ENCODE results near the gene FREM2.

GRCh38 chr13:38824342-38824741, 137.5 kb downstream of the FREM2 start:
- TF ChIP-seq, protein P1, sequence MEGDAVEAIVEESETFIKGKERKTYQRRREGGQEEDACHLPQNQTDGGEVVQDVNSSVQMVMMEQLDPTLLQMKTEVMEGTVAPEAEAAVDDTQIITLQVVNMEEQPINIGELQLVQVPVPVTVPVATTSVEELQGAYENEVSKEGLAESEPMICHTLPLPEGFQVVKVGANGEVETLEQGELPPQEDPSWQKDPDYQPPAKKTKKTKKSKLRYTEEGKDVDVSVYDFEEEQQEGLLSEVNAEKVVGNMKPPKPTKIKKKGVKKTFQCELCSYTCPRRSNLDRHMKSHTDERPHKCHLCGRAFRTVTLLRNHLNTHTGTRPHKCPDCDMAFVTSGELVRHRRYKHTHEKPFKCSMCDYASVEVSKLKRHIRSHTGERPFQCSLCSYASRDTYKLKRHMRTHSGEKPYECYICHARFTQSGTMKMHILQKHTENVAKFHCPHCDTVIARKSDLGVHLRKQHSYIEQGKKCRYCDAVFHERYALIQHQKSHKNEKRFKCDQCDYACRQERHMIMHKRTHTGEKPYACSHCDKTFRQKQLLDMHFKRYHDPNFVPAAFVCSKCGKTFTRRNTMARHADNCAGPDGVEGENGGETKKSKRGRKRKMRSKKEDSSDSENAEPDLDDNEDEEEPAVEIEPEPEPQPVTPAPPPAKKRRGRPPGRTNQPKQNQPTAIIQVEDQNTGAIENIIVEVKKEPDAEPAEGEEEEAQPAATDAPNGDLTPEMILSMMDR (IDR thresholded peaks at IDR 0.05) = no peak
- TF ChIP-seq POLR2A (IDR thresholded peaks at IDR 0.05) = no peak

Data from esophagus squamous epithelium (tissue), 4 donors.